GM12801 (cell line): ENCODE measurements around the gene NID1.

Experiments used
- CTCF ChIP-seq: IDR thresholded peaks from one replicate; pipeline ENCODE4 v1.5.1; 2011; ENCODE audit warnings: control low read depth; ENCODE audit not compliant: insufficient read length; ENCODE audit errors: extremely low read depth

NID1 gene

DNA sequence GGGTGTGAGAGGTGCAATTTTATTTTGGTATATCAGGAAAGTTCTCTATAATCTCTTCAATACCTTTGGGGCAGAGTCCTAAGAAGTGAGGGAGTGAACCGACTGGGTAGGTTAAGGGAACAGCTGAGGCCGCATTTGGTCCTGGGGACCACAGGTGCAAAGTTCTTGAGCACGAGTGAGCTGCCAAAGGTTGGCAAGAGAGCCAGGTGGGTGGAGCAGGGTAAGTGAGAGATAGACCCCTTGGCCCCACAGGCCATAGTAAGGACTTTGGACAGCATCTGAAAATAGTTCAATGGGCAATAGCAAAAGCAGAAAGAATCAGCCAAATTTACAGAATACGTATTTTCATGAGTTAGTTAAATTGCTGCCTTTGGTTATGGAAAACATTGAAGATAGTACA, 11.0 kb upstream of the NID1 start:
- TF ChIP-seq CTCF: no peak

DNA sequence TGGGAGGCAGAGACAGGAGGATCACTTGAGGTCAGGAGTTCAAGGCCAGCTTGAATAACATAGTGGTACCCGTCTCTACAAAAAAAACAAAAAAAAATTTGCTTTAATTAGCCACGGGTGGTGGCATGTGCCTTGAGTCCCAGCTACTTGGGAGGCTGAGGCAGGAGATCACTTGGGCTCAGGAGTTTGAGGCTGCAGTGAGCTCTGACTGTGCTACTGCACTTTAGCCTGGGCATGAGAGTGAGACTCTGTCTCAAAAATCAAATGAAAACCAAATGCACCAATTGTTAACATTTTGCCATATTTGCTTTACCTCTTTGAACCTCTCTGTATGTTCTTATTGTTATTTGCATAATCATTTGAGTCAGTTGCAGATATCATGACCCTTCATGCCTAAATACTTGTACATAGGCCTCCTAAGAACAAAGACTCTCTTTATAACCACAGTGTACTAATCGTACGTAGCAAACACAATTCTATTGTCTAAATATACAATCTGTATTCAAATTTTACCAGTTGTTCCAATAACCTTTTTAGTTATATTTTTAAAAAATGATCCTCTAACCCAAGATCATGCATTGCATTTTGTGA, 8.5 kb upstream of the NID1 start:
- no peak for TF ChIP-seq CTCF

DNA sequence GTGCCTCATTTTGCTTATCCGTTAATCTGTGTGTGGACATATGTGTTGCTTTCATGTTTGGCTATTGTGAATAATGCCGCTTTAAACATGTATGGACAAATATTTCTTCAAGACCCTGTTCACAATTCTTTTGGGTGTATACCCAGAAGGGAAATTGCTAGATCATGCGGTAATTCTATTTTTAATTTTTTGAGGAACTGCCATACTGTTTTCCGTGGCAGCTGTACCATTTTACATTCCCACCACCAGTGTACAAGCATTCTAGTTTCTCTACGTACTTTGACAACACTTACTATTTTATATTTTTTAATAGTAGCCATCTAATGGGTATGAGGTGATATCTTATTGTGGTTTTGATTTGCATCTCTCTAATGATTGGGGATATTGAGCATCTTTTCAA, 7.1 kb upstream of the NID1 start:
- TF ChIP-seq CTCF: no peak

- TF ChIP-seq CTCF: no peak
These were observed 5.9 kb upstream of the NID1 start for GRCh38 chr1:236070753-236071152.

DNA sequence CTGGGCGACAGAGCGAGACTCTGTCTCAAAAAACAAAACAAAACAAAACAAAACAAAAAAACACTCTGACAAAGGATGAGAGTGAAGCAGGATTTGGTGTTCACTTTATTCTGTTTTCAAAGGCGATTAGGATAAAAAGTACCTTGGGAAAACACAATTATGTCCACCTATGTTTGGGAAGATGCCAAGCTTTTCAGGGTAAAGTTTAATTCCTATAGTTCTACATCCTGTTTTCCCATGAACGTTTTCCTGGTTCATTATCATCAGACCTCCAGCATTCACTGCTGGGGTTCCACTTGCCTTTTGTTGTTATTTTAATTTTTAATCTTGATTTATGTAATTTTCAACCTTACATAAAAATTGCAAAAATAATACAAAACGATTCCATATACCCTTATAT, 4.9 kb upstream of the NID1 start:
- no peak for TF ChIP-seq CTCF

GRCh38 chr1:236067854-236068454, 3.1 kb upstream of the NID1 start:
- no peak for TF ChIP-seq CTCF

- no peak for TF ChIP-seq CTCF
These were observed 2.0 kb upstream of the NID1 start for GRCh38 chr1:236066828-236067386.
